ENCODE results near the gene PLA2R1.

DNA sequence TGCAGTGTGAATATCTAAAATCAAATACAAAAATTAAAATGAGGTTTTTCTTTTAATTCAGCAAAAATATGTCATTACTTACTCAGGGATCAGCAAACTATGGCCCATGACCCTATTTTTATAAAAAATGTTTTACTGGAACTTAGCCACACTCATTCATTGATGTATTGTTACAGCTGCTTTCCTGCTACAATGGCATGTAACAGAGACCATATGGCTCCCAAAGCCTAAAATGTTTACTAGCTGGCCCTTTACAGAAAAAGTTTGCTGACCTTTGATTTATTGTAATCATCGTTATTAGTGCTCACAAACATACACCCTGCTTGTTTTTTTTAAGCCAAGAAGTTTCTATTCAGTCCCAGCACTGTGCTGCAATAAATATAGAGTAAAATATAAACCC, 120.3 kb downstream of the PLA2R1 start:
- TF ChIP-seq, protein P1, sequence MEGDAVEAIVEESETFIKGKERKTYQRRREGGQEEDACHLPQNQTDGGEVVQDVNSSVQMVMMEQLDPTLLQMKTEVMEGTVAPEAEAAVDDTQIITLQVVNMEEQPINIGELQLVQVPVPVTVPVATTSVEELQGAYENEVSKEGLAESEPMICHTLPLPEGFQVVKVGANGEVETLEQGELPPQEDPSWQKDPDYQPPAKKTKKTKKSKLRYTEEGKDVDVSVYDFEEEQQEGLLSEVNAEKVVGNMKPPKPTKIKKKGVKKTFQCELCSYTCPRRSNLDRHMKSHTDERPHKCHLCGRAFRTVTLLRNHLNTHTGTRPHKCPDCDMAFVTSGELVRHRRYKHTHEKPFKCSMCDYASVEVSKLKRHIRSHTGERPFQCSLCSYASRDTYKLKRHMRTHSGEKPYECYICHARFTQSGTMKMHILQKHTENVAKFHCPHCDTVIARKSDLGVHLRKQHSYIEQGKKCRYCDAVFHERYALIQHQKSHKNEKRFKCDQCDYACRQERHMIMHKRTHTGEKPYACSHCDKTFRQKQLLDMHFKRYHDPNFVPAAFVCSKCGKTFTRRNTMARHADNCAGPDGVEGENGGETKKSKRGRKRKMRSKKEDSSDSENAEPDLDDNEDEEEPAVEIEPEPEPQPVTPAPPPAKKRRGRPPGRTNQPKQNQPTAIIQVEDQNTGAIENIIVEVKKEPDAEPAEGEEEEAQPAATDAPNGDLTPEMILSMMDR (IDR thresholded peaks at IDR 0.05; ENCODE audit: low read depth, low read length, poor library complexity, severe bottlenecking): no peak
- no peak for TF ChIP-seq EZH2phosphoT487 (IDR thresholded peaks at IDR 0.05; ENCODE audit: borderline replicate concordance, low read length)
